Ishikawa (cell line): ENCODE data around the gene PLEKHH1.

ENCODE experiments used
- CEBPB ChIP-seq: IDR thresholded peaks from 2 replicates; pipeline ENCODE4 v1.6.1; 2012
- CREB1 ChIP-seq: IDR thresholded peaks from 2 replicates; pipeline ENCODE4 v1.6.1; 2012; ENCODE audit warnings: low read depth
- EGR1 ChIP-seq: IDR thresholded peaks from 2 replicates; pipeline ENCODE4 v1.6.1; 2012
- EP300 ChIP-seq: IDR thresholded peaks from 2 replicates; pipeline ENCODE4 v1.6.1; 2012; ENCODE audit warnings: borderline replicate concordance
- FOXM1 ChIP-seq: IDR thresholded peaks from 2 replicates; pipeline ENCODE4 v1.6.1; 2012; ENCODE audit warnings: low read depth, borderline replicate concordance
- MAX ChIP-seq: IDR thresholded peaks from 2 replicates; pipeline ENCODE4 v1.6.1; 2012
- NFIC ChIP-seq: IDR thresholded peaks from 2 replicates; pipeline ENCODE4 v1.6.1; 2012
- RAD21 ChIP-seq: IDR thresholded peaks from 2 replicates; pipeline ENCODE4 v1.6.1; 2012; ENCODE audit warnings: low read depth
- REST ChIP-seq: IDR thresholded peaks from 2 replicates; pipeline ENCODE4 v1.6.1; 2012; ENCODE audit warnings: low read depth, mild to moderate bottlenecking
- TAF1 ChIP-seq: IDR thresholded peaks from 2 replicates; pipeline ENCODE4 v1.6.1; 2012; ENCODE audit warnings: low read depth, mild to moderate bottlenecking
- TCF12 ChIP-seq: IDR thresholded peaks from 2 replicates; pipeline ENCODE4 v1.6.1; 2012; ENCODE audit warnings: low read depth
- TEAD4 ChIP-seq: IDR thresholded peaks from 2 replicates; pipeline ENCODE4 v1.6.1; 2012
- USF1 ChIP-seq: IDR thresholded peaks from 2 replicates; pipeline ENCODE4 v1.6.1; 2012
- YY1 ChIP-seq: IDR thresholded peaks from 2 replicates; pipeline ENCODE4 v1.6.1; 2012; ENCODE audit warnings: low read depth
- ZBTB7A ChIP-seq: IDR thresholded peaks from 2 replicates; pipeline ENCODE4 v1.6.1; 2012; ENCODE audit warnings: low read depth

PLEKHH1 gene

GRCh38 chr14:67595392-67595791, 62.3 kb downstream of the PLEKHH1 start:
- TF ChIP-seq USF1 (peak; percentile 51), RAD21 (no peak)

- TF ChIP-seq TCF12 (peak; percentile 37; the same call in 1 of the 2 replicates), NFIC (no peak), TAF1 (peak; percentile 50; the same call in 1 of the 2 replicates), MAX (0 out of 2 replicates have a peak, but pooled peaks have one; percentile 47), CREB1 (peak; percentile 40; the same call in 1 of the 2 replicates), ZBTB7A (peak; percentile 96), YY1 (peak; percentile 59; the same call in 1 of the 2 replicates), EGR1 (peak; percentile 29; the same call in 1 of the 2 replicates), REST (peak; percentile 74), FOXM1 (no peak), EP300 (no peak), RAD21 (no peak; the same call in 1 of the 2 replicates), USF1 (no peak), CEBPB (no peak), TEAD4 (no peak)
Measured at GRCh38 chr14:67599698-67600561, 66.8 kb downstream of the PLEKHH1 start, which contains the start of gene PIGH. Gene PIGH, minus strand, starts transcription at chr14:67600268. Its CDS starts 65 bp downstream, at chr14:67600203.

GRCh38 chr14:67602076-67602475, 69.0 kb downstream of the PLEKHH1 start:
- no peak for TF ChIP-seq FOXM1
- TF ChIP-seq CEBPB = no peak
- TF ChIP-seq ZBTB7A = no peak
- no peak for TF ChIP-seq TEAD4
- TF ChIP-seq YY1 = no peak
- TF ChIP-seq CREB1 = no peak
- TF ChIP-seq REST = no peak
- no peak for TF ChIP-seq EGR1
- TF ChIP-seq TCF12 = no peak
- no peak for TF ChIP-seq NFIC
- TF ChIP-seq TAF1 = no peak
- no peak for TF ChIP-seq RAD21
- no peak for TF ChIP-seq EP300

- no peak for TF ChIP-seq FOXM1
Measured at GRCh38 chr14:67602995-67603545, 70.0 kb downstream of the PLEKHH1 start.

- TF ChIP-seq TAF1 (no peak), YY1 (no peak), EP300 (no peak), CEBPB (no peak), CREB1 (no peak), FOXM1 (no peak), REST (no peak), MAX (no peak), USF1 (no peak), TEAD4 (no peak), TCF12 (no peak), NFIC (no peak), EGR1 (no peak), ZBTB7A (no peak), RAD21 (no peak)
Measured at GRCh38 chr14:67607646-67608045, 74.6 kb downstream of the PLEKHH1 start.
